Stimulated activated CD4-positive, alpha-beta T cell treated with anti-CD3 and anti-CD28 coated beads, Interleukin-4, amount 100 ng/mL, for 1 hour (primary cell): ENCODE data around the gene FBP1.

Experiments
- DNase-seq: peaks from one replicate; pipeline ENCODE4 v3.0.0-alpha.2; 2020

Gene FBP1

GRCh38 chr9:94639061-94639998 is at the start of gene FBP1:
FBP1 (minus strand) TSS chr9:94639518; CDS start chr9:94639310, 208 bp downstream.
- peak; percentile 37 for DNase-seq

GRCh38 chr9:94687451-94687850 is 48.1 kb upstream of the FBP1 start:
- DNase-seq, result no peak

GRCh38 chr9:94685359-94685758 is 46.0 kb upstream of the FBP1 start:
- DNase-seq, result no peak

- peak; percentile 47 for DNase-seq
Observed at GRCh38 chr9:94681508-94681907, 42.2 kb upstream of the FBP1 start.

GRCh38 chr9:94680621-94681020 is 41.3 kb upstream of the FBP1 start:
- no peak for DNase-seq

- no peak for DNase-seq
Observed at GRCh38 chr9:94680020-94680419, 40.7 kb upstream of the FBP1 start.

GRCh38 chr9:94679587-94679986 is 40.3 kb upstream of the FBP1 start:
- no peak for DNase-seq

- no peak for DNase-seq
Observed at GRCh38 chr9:94677929-94678328, 38.6 kb upstream of the FBP1 start.

GRCh38 chr9:94676446-94677131 is 37.3 kb upstream of the FBP1 start:
- no peak for DNase-seq

- no peak for DNase-seq
Observed at GRCh38 chr9:94675008-94675881, 35.9 kb upstream of the FBP1 start.

- no peak for DNase-seq
Observed at GRCh38 chr9:94672811-94673487, 33.6 kb upstream of the FBP1 start.

- peak; percentile 41 for DNase-seq
Observed at GRCh38 chr9:94668928-94669729, 29.8 kb upstream of the FBP1 start.

- DNase-seq, result no peak
Observed at GRCh38 chr9:94668418-94668927, 29.2 kb upstream of the FBP1 start.

- DNase-seq, result no peak
Observed at GRCh38 chr9:94666364-94667099, 27.2 kb upstream of the FBP1 start.

- DNase-seq, result no peak
Observed at GRCh38 chr9:94665613-94666012, 26.3 kb upstream of the FBP1 start.

- DNase-seq, result no peak
Observed at GRCh38 chr9:94664801-94665200, 25.5 kb upstream of the FBP1 start.

GRCh38 chr9:94663640-94664039 is 24.3 kb upstream of the FBP1 start:
- no peak for DNase-seq

- no peak for DNase-seq
Observed at GRCh38 chr9:94663140-94663539, 23.8 kb upstream of the FBP1 start.

- DNase-seq, result no peak
Observed at GRCh38 chr9:94657021-94657725, 17.9 kb upstream of the FBP1 start.

GRCh38 chr9:94656200-94656599 is 16.9 kb upstream of the FBP1 start:
- DNase-seq, result peak; percentile 20
